ENCODE measurements around the gene PIK3C2G.

- TF ChIP-seq NR2C1 (IDR thresholded peaks at IDR 0.05) (no peak), MEF2B (IDR thresholded peaks at IDR 0.05; ENCODE audit: partially characterized antibody, poor library complexity, severe bottlenecking) (no peak), HDAC6 (IDR thresholded peaks at IDR 0.05; ENCODE audit: unreplicated experiment) (no peak), EP300 (IDR thresholded peaks at IDR 0.05; ENCODE audit: borderline replicate concordance in 1 of 2, control insufficient read depth in 1 of 2, low read depth in 2 of 2, low read length in 2 of 2) (no peak), RCOR1 (conservative IDR thresholded peaks at IDR 0.05; ENCODE audit: low read depth, low read length) (no peak)
Measured at GRCh38 chr12:18373181-18373580, 111.9 kb downstream of the PIK3C2G start.

Measured in GM12878 (cell line).